Activated CD8-positive, alpha-beta memory T cell treated with anti-CD3 and anti-CD28 coated beads, Interleukin-2, amount 50 U/mL, for 24 hours (primary cell): Measurements from ENCODE around the gene PPP4R3B.

ENCODE experiments used
- DNase-seq: peaks from one replicate; pipeline ENCODE4 v3.0.0-alpha.2; 2020; ENCODE audit errors: extremely low read depth

The PPP4R3B gene

GRCh38 chr2:55511508-55512124 lies 105.8 kb downstream of the PPP4R3B start:
- no peak for DNase-seq

DNA sequence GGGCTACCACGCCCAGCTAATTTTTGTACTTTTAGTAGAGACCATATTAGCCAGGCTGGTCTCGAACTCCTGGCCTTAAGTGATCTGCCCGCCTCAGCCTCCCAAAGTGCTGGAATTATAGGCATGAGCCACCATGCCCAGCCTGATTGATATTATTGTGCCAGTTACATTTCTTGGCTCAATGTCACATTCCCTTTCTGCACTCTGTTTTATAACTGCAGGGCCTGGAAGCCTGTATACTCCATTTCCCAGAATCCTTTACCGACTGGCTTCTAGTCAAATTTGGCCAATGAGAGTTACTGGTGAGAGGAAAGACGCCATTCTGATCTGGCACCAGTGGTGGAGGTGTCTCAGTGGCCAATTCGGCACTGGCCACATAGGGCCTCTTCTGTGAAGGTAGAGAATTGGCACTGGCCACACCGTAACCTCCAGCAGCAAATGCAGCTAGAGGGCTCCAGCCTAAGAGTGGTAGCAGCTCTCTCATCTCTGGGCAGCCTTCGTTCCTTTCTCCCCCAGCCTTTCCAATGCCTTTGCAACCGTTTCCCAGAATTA lies 114.8 kb downstream of the PPP4R3B start:
- no peak for DNase-seq

DNA sequence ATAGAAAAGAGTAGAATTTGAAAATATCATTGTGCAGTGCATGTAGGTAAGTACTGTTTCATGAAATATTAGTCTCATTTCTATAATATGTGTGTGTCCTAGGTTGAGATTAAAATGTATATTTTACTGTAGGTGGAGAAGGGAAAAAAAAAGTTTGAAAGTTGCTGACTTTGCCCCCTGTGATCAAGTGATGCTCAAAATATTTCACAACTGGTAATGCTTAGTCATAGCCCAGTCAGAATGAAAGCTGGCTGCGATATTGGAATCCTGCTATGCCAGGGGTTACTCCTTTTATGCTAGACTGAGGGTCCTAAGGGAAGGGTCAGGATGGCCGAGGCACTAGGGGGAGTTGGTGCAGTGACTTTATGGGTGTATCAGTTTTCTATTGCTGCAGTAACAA lies 117.4 kb downstream of the PPP4R3B start:
- DNase-seq = no peak

- DNase-seq = no peak
Observed at GRCh38 chr2:55498582-55498981, 118.8 kb downstream of the PPP4R3B start.
